HEK293T (cell line): Measurements from ENCODE around the gene STEAP2.

Source experiments
- FOXK2 ChIP-seq: fragments of 450-650 bp; IDR thresholded peaks from 2 replicates; pipeline ENCODE4 v1.6.1; 2016; ENCODE audit warnings: mild to moderate bottlenecking
- NFRKB ChIP-seq: fragments of 450-650 bp; IDR thresholded peaks from 2 replicates; pipeline ENCODE4 v1.6.1; 2016; ENCODE audit warnings: mild to moderate bottlenecking, moderate library complexity

GRCh38 chr7:90246171-90246570, 34.6 kb downstream of the STEAP2 start:
- no peak for TF ChIP-seq NFRKB
- TF ChIP-seq FOXK2: no peak
